ENCODE results near the gene AGBL1.

AGBL1 gene

DNA sequence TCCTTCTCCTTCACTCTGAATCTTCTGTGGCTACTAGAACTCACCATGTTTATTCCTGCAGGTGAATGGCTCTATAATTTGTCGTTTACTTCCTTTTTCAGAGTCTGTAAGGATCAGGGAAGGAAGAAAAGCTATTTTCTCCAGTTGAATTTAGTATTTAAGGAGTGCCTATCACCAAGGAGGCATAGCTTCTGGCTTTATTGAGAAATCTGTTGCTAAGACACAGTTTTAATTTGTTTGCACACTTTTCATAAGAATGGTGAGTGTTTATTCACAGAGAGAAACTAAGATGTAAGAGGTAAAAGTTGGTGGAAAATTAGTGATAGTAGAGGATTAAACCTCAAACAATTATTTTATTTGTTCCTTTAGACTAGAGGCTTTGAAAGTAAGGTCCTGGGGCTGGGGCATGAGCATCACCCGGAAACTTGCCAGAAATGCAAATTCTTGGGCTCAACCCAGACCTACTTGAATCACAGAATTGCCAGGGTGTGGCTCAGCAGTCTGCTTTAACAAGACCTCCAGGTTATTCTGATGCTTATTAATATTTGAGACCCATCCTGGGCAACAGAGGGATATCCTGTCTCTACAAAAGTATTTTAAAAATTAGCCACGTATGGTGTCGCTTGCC lies 461.3 kb downstream of the AGBL1 start:
- no peak for DNase-seq

DNA sequence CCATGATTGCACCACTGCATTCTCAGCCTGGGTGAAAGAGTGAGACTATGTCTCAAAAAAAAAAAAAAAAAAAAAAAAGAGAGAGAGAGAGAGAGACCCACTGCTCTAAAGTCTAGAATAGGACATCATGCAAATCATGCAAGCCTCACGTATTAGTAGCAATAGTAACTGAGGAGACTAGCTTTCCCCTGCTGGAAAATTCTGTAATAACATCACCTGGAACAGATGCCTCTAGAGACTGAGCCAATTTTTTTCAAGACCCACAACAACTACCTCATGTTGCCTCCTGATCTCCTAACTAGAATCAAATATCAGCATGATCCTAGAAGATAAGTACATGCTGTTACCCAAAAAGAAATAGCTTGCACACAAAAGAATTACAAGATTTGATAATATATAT lies 461.9 kb downstream of the AGBL1 start:
- no peak for DNase-seq

DNA sequence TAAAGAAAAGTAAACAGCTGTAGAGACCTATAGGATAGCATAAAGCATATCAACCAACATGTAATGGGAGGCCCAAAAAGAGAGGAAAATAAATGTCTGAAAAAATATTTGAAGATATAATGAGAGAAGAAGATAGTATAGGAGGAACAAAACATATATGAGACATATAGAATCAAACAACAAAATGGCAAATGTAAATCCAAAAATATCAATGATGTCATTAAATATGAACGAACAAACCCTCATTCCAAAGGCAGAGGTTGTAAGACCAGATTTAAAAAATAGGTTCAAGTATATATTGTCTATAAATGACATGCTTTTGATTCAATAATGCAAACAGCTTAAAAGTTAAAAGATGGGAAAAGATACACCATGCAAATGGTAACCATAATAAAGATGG lies 470.4 kb downstream of the AGBL1 start:
- DNase-seq = no peak

DNA sequence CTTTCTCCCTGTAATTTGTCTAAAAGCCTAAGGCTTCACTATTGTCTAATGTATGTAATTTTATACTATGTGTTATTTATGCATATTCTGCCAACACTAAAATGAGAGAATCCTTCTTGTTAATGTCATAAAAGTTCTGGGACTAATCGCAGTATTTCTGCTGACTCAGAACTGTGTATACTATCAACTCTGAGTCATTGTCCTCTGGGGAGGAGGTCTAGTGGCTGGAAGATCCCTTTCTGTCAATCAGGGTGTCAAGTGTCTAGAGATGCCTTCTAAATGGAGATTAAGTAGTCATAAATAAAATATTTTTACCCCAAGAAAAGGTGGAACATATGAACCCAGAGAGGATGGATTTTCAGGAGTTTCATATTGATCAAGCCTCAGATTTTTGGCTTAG lies 473.4 kb downstream of the AGBL1 start:
- DNase-seq = no peak

DNA sequence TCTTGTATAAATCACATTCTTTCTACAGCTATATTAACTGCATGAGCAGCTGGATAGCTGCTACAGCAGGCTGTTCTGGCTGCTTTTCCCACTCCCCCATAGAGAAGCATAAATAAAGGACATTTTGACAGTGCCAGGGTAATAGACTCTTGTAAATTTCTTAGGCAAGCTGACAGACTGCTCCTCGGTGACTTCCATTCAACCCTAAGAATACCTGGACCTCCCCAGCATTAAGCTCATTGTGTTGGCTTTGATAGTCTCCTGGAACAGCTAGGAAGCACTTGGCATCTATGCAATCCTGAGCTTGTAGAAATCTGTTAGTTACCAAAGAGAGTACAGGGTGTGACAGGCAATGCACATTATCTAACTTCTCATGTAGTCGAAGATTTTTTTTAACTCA lies 475.4 kb downstream of the AGBL1 start:
- DNase-seq = no peak

DNA sequence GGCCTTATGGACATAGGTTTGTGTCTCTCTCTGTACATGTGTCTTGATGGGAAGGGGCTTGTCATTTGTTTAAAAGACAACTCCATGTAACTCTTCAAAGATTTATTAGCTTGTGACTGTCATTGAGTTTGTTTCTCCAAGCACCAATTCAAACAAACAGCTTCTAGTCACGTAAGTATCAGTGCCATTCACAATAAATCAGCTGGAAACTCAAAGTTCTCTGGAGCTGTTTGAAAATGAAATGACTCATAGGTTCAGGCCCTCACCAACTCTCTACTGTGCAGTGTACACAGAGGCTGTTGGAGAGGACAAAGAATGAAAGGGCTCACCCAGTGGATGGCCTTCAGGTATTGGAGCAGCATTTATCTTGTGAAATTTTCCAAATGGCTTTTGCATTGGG lies 476.3 kb downstream of the AGBL1 start:
- no peak for DNase-seq

DNA sequence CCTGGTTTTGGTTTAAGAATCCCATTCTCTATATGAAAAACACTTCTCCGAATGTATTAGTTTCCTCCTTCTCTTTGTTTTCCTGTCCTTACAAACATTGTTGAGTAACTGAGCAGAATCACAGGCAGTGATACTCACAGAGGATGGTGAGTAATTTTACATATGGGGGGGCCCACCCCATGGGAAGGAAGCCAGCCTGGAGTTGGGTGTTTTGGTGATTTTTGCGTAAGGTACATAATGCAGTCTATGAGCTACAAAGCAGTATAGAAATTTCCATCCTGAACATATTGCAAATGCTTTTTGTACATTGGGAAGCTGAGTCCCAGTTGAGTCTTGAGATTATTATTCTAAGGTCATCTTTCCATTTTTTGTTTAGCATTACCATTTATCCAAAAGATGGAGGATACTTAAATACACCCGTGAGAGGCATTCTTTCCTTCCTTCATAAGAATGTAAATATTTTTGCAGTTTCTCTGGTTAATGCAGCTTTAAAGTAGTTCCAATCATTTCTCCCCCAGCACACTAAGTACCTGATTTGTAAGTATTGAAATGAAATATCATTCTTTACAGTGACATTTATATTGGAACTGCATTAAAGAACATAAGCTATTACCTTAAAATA lies 476.8 kb downstream of the AGBL1 start:
- no peak for DNase-seq

DNA sequence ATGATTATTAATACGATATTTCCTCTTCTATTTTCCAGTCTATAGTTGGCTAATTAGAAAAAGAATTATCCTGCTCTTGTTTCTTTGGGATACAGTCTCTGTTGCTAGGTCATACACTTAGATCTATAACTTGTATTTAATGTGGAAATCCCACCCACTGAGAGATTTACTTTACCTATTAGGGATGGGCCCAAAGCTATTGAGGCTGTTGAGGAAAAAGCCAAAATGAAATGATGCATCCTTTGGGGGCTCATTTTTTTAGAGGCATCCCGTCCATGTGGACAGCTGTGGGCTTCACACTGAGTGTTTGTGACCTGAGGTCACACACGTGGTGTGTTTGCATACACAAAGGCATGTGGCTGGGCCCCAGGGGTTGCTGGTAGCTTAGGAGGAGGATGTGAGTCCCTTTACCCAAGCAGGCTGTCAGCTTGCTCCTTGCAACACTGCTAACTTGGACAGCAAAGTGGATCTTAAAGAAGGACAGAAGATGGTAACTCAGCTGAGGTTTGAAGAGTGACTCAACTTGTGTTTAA lies 477.4 kb downstream of the AGBL1 start:
- DNase-seq = no peak

DNA sequence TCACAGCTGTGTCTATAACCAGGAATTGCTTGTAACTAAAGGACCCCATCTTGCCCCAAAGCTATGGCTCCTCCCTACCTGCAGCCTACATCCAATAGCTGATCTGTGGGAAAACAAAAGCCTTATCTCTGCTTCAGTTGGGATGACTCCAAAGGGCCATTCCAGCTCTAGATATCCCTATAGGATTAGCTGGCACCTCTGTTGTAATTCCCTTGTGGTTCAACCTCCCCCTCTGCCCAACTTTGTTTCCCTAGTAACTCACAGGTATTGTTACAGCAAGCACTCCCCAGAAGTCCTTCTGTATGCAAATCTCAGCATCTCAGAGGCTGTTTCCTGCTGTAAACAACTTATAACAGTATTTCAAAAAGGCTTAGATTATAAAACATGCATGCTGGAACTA lies 478.6 kb downstream of the AGBL1 start:
- DNase-seq = no peak

DNA sequence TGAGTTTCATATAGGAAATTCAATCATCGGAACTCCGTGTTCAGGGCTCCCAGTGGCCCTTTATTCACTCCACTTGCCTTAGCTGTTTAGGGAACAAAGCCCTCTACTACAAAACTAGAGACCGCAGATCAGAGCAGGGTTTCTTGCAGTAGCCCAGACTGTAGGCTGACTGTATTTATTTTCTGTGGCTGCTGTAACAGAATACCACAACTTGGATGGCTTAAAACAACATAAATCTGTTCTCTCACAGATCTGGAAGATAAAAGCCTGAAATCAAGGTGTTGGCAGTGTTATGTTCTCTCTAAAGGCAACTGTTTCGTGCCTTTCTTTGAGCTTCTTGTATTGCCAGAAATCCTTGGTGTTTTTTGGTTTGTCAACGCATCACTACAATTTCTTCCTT lies 479.0 kb downstream of the AGBL1 start:
- no peak for DNase-seq

DNA sequence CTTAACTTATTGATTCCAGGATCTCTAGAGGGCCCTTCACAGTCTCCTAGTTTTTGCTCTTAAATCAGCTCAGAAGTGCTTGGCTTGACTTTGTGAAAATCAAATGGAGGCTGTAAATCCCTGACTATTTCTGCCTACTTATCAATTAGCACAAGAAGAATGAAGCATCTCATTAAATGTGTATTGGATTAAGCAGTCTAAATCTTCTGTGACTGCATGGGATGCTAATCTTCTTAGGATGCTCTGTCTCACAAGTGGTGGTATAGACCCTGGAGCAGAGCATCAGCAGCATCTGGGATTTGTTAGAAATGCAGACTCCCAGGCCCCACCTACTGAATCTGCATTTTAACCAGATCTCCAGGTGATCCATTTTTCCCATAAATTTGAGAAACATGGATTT lies 488.7 kb downstream of the AGBL1 start:
- DNase-seq = no peak

DNA sequence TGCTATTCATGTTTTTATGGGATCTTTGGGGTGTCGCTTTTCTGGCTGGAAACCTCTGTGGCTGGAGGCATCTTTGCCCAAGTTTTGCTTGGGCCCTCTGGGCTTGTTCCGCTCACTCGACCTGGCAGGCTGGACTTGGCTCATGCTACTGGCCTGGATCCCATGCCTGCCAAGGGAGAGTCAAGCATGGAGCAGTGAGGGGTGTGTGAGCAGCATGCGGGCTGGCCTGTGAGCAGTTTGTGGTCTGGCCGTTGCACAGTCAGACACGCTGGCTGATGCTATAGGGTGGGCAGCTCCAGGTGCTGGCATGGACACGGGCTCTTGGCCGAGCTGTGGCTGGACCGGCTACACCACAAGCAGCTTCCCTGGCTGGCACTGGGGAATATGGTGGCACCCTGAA lies 491.1 kb downstream of the AGBL1 start:
- DNase-seq = no peak

DNA sequence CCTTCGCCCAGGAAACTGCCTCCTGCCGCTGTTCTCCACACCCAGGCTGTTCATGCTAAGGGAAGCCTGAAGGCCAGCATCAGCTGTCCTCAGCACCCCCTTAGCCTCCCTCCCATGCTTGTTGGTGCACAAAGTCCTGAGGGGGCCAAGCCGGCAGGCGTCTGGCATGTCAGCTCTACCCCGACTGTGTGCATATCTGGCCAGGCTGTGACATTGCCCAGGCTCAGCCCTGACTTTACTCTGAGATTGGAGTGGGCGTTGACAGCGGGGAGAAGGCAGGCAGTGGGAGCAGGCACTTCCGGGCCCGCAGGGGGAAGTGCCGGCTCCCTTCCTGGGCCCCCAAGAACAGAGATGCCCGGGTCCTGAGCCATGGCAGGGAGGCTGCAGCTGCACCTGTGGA lies 492.2 kb downstream of the AGBL1 start:
- no peak for DNase-seq

DNA sequence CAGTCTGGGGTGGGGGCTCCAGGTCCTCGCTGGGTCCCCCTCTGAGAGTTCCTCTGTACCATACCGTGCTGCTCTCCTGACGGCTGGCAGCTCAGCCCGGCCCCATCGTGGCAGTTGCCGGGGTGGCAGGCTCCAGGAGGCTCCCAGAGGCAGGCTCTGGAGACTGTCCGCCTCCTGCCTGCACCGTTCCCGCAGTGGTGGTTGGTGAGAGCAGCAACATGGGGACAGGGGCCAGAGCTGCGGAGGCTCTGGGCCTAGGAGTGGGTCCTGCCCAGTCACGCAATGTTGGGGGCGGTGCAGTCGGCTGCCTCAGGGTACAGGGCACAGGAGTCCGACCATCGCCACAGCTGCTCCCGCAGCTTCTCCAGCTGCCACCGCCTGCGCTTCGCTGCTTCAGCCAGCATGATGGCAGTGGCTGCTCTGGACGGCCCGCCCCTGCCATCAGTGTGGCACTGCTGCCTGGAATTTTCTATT lies 492.7 kb downstream of the AGBL1 start:
- DNase-seq = no peak

DNA sequence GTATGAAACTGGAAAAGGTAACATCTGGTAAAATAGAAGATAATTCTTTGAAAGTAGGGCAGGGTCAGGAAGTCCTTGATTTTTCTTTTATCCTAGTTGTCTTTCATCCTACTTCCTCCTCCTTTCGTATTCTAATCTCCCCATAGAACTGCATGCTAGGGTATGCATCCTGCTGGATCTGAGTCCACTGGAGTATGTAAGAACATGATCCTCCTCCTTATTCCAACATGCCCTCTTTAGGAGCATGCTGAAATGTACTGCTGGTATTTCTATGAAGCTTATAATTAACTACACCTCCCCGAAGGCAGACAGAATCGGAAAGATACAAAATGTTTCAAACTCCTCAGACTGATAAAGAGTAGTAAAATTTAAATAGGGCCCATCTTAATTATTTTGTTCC lies 493.8 kb downstream of the AGBL1 start:
- DNase-seq = no peak

DNA sequence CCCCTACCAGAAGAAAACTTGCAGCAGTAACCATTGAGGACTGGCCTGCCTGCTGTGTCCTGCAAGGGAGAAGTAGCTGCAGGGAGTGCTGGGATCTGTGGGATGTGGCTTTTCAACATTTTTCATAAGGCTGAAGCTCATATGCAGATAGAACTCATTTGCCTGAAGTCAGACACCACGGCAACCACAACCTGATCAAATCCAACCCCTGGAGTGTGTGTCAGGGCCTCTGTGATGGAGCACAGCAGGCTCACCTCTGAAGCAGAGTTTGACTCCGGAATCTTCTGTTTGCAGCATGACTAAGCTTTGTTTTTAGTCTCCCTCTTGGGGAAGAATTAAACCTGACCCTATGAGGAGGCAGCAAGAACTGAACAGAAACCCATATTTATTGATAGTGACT lies 508.7 kb downstream of the AGBL1 start:
- DNase-seq = no peak

DNA sequence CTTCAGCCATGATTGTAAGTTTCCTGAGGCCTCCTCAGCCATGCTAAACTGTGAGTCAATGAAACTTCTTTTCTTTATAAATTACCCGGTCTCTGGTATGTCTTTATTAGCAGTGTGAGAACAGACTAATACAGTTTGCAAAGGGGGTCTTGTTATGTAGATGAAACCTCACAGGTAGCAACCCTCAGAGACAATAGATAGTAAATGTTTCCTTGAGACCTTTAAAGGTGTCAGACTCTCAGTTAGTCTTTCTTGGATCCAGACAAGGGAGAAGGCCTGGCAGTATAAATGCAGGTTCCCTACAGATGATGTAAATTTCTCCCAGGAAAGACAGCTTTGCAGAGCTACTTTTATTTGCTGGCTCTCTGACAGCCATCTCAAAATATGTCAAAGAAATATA lies 510.8 kb downstream of the AGBL1 start:
- DNase-seq = no peak

DNA sequence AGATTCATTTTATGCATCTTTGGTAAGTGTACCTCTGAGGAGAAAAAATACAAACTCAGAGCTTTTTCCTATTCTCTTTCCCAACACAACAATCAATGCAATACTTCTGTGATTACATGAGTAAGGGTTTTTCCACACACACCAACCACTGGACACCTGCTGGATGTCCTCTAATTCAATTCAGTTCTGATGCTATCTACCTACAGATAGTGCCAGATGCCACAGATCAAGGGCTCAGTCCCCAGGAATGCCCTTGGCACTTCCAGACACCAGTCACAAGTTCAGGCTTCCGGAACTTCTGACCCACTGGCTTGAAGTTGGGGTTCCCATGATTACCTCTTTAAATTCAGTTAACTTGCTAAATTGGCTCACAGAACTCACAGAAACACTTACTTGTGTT lies 511.5 kb downstream of the AGBL1 start:
- no peak for DNase-seq

DNA sequence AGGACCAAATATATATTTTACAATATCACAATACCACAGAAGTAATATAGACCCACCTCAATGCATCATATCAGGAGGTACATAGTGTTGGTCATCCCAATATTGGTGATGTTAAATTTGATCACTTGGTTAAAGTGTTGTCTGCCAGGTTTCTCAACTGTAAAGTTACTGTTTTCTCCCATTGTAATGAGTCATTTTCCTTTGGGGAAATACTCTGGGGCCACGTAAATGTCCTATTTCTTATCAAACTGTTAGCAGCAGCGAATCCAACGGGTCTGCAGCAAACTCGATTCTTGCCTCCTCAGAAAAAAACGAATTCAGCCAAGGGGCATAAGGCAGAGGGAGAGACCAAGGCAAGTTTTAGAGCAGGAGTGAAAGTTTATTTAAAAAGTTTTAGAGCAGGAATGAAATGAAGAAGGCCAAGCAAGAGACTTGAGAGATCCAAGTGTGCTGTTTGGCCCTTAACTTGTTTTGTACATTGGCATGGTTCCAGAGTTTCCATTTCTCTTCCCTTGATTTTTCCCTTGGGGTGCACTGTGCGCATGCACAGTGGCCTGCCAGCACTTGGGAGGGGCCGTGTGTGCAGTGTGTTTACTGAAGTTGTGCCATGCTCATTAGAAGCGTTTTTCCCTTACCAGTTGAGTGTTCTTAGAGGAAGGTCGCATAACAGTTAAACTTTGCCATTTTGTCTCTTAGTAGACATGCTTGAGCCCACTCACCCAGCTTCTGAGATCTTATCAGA lies 512.5 kb downstream of the AGBL1 start:
- DNase-seq = no peak

DNA sequence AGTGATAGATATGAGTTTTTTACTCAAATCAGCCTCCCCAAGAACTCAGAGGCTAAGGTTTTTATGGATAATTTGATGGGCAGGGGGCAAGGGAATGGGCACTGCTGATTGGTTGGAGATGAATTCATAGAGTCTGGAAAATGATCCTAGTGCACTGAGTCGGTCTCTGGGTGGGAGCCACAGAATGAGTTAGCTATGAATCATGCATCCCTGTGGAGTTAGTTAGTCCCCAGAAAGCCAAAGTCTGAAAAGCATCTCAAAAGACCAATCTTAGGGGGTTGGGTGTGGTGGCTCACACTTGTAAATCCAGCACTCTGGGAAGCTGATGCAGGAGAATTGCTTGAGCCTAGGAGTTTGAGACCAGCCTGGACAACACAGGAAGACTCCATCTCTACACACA lies 516.1 kb downstream of the AGBL1 start:
- no peak for DNase-seq

DNA sequence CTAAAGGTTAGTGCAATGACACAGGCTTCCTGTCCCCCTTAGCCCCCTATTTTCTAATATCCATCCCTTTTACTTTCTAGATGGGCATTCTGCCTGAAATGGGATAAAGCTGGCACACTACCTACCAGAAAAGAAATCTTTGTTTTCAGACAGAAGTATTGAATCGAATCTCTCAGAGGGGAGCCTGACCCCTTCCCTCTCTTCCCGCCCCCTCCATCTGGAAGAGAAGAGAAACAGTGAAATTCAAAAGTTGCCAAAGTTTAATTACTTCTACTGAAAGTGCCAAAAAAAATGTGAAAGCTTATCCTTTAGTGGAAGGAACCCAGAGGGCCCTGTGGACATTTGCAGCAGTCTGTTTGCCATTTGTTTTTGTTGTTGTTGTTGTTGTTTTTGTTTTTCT lies 523.8 kb downstream of the AGBL1 start:
- no peak for DNase-seq

DNA sequence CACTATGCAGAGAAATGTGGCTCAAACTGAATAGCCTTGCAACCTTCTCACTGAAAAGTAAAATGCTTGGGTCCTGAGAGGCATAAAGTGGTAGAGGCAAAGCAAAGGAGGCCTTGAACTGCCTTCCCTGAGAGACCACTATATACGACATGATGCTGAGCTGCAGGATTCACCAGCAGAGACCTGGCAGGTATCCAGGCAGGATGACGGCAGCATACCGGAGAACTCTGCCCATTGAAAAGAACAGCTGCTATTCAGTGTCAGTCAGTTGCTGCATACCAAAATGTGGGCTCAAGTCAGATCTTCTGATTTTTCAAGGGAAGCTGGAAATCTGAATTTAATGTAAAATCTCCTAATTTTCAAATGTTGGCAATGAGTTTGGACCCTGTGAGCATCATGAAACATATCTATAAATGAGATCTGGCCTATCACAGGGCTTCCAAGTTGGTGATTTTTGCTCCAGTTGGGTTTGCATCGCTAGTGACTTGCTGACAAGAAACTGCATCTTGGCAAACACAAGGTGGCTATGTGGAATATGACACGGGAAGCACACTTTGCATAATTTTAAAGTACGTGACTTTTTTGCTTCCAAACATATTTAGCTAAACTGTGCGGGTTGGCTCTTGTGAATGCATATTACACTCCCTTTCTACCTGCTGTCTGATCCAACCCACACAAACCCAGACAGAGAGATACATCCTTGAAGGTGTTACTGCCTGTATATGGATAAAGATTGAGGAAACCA lies 529.0 kb downstream of the AGBL1 start:
- DNase-seq = no peak

DNA sequence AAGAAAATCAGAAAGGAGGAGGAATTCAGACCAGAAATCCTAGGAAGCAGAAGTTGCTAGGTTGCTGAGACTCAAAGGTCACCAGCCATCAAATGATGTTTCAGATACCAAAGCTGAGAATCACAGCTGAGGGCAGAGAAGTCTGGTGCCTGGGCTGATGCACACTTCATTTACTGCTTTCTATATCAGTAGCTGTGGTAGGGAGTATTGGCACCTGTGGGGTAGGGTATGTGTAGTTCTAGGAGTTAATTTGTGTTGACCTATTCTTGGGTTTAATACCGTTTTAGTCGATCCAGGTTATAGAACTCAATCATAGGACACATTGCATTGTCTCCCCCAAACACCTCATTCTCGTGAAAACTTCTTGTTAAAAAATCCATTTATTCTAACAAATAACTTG lies 529.6 kb downstream of the AGBL1 start:
- no peak for DNase-seq

DNA sequence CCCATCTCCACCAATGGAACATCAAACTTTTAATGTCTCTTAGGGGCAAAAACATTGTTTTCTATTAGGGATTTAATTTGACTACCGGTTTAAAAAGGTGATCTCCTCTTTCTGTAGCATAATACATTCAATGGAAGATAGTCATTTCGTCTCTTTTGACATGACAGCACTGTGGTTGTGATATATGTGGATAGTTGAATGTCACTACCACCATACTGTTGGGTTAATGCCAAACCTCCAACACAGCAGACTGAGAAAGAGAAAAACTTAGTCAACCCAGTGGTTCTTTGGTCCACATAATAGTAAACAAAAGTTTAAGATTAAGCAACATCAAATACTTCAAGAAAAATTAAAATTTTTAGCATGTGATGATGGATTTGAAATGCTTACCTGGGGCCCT lies 530.4 kb downstream of the AGBL1 start:
- DNase-seq = no peak

Data from 8988T (cell line).